DMS 273 treated with DMSO at 0.1 percent for 48 hours (cell line): Measurements from ENCODE around the gene DEAF1.

Source experiments
- DNase-seq: peaks from one replicate; lab custom pipeline; 2025; lab: John Stamatoyannopoulos, UW

DEAF1 gene

DNA sequence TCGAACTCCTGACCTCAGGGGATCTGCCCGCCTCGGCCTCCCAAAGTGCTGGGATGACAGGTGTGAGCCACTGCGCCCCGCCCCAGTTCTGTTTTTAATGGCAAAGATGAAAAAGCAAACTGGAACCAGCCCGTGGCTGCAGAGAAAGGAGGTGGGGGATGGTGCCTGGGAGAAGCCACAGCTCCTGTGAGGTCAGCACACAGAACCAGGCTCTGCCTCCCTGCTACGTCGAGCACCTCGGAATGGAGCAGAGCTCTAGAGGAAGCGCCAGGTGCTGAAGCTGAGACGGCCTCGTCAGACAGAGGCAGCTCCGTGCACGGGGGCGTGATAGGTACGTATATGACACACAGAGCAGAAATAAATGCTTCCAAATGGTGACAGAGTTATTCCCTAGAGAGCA lies 49.5 kb downstream of the DEAF1 start:
- no peak for DNase-seq

GRCh38 chr11:643849-644738 lies 50.9 kb downstream of the DEAF1 start:
- no peak for DNase-seq

DNA sequence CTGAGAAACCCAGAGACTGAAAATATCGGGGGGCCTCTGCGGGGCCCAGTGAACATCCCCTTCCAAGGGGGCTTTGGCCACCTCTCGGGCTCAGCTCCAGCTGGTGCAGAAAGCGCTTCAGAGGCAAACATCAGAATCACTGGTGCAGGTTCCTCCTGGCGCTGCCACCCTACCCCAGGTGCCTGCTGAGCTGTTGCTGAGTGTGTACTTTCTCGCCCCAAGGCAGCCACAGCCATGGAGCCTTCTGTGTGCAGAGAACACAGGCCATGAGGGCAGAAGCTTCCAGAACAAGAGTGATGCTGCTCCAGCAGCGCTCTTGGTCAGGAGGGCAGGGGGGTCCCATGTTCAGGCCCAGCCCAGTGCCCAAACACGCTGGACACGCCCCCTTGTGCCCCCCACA lies 51.7 kb downstream of the DEAF1 start:
- no peak for DNase-seq

DNA sequence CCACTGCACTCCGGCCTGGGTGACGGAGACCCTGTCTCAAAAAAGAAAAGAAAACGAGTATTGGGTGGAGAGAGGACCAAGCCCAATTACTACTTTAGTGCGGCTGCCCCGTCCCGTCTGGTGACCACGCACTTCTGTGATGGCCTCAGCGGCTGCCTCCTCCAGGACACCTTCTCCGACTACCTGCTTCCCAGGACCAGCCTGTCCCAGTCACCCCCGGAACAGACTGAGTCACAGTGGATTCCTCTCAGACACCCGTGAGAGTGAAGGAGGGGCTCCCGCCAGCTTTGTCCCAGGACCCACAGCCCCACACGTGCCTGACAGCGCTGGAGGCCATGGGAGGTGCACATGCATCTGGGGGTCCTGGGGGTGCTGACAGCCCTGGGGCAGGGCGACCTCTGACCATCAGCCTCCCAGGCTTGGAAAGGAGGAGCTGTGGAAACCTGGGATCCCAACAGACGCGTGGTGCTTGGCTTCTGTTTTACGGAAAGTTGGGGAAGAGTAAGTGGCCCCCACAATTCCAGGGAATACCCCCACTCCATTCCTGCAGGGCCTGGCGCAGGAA lies 53.1 kb downstream of the DEAF1 start:
- DNase-seq, result no peak

DNA sequence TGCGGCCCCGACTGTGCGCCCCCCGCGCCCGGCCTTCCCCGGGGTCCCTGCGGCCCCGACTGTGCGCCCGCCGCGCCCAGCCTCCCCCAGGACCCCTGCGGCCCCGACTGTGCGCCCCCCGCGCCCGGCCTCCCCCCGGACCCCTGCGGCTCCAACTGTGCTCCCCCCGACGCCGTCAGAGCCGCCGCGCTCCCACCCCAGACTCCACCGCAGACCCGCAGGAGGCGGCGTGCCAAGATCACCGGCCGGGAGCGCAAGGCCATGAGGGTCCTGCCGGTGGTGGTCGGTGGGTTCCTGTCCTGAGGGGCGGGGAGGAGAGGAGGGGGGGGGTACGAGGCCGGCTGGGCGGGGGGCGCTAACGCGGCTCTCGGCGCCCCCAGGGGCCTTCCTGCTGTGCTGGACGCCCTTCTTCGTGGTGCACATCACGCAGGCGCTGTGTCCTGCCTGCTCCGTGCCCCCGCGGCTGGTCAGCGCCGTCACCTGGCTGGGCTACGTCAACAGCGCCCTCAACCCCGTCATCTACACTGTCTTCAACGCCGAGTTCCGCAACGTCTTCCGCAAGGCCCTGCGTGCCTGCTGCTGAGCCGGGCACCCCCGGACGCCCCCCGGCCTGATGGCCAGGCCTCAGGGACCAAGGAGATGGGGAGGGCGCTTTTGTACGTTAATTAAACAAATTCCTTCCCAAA lies 54.9 kb downstream of the DEAF1 start:
- no peak for DNase-seq

DNA sequence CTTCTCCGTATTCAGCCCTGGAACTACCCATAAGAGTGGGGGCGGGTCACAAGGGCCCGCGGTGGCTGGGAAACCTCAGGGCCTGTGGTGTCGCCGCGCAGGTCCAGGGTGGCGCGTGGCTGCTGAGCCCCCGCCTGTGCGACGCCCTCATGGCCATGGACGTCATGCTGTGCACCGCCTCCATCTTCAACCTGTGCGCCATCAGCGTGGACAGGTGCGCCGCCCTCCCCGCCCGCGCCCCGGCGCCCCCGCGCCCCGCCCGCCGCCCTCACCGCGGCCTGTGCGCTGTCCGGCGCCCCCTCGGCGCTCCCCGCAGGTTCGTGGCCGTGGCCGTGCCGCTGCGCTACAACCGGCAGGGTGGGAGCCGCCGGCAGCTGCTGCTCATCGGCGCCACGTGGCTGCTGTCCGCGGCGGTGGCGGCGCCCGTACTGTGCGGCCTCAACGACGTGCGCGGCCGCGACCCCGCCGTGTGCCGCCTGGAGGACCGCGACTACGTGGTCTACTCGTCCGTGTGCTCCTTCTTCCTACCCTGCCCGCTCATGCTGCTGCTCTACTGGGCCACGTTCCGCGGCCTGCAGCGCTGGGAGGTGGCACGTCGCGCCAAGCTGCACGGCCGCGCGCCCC lies 55.6 kb downstream of the DEAF1 start:
- no peak for DNase-seq

- no peak for DNase-seq
These were observed 56.2 kb downstream of the DEAF1 start for GRCh38 chr11:638631-639331.

DNA sequence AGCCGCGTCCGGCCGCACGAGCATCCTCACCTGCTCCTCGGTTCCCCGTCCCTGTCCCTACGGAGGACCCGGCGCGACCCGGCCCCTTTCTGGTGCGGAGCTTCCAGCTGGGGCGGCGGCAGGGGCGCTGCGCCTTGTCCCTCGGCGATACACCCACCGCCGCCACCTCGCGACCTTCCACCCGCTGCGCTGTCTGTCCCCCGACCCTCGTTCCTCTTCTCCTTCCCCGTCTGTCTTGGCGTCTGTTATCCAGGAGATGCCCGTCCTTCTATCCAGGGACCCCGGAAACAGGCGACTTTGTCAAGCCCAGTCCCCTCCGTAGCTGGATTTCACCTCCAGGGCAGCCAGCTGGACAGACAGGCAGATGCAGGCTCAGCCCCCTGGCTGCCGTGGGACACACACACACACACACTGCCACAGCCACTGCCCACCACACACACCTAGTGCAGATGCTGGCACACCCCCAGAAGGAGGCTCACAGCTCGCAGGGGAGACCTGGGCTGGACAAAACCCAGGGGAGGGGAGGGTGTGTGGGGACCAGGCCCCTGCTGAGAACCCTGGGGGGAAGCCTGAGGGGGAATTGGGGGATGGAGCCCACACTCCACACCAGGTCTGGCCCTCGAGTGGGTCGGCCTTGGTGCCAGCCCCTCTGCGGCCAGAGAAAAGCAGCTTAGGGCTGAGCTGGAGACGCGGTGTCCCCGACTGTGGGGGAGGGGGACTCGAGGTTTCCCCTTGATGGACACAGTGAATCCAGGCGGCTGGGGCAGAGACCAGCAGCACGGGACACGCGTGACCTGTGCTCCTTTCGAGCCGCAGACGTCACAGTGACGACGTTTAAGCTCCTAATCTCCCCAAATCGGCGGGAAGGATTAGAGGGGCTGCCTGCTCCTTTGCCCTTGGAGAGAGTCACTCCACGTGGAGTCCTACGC lies 57.2 kb downstream of the DEAF1 start:
- DNase-seq, result no peak

DNA sequence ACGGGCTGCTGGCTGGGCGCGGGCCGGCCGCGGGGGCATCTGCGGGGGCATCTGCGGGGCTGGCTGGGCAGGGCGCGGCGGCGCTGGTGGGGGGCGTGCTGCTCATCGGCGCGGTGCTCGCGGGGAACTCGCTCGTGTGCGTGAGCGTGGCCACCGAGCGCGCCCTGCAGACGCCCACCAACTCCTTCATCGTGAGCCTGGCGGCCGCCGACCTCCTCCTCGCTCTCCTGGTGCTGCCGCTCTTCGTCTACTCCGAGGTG lies 57.8 kb downstream of the DEAF1 start:
- DNase-seq, result no peak

GRCh38 chr11:636511-637332 lies 58.3 kb downstream of the DEAF1 start, which contains the start of gene DRD4:
TSS of gene DRD4 (plus strand) at chr11:637269. CDS start at chr11:637305, 36 bp downstream.
- no peak for DNase-seq

GRCh38 chr11:635945-636510 lies 59.0 kb downstream of the DEAF1 start:
- DNase-seq, result no peak

DNA sequence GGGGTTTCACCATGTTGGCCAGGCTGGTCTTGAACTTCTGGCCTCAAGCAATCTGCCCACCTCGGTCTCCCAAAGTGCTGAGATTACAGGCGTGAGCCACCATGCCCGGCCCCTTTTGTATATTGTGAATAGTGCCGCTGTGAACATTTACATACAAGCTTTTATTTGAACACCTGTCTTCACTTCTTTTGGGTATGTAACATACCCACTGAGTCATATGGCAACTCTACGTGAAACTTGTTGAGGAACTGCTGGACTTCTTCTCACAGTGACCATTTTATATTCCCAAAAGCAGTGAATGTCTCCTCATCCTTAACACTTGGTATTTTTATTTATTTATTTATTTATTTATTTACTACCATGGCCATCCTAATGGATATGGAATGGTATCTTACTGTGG lies 64.2 kb downstream of the DEAF1 start:
- no peak for DNase-seq

DNA sequence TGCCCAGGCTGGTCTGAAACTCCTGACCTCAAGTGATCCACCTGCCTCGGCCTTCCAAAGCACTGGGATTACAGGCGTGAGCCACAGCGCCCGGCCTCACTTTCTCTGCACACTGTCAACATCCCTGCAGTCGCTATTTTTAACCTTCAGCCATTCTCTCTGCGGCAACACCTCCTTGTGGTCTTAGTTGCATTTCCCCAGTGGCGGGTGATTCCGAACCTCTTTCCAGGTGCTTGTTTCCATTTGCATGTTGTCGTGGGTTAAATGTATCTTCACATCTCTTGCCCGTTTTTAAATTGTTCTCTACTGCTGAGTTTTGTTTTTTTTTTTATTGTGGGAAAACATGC lies 65.8 kb downstream of the DEAF1 start:
- no peak for DNase-seq

GRCh38 chr11:628056-628455 lies 67.0 kb downstream of the DEAF1 start:
- DNase-seq, result no peak

GRCh38 chr11:627308-627576 lies 67.8 kb downstream of the DEAF1 start:
- DNase-seq, result no peak

DNA sequence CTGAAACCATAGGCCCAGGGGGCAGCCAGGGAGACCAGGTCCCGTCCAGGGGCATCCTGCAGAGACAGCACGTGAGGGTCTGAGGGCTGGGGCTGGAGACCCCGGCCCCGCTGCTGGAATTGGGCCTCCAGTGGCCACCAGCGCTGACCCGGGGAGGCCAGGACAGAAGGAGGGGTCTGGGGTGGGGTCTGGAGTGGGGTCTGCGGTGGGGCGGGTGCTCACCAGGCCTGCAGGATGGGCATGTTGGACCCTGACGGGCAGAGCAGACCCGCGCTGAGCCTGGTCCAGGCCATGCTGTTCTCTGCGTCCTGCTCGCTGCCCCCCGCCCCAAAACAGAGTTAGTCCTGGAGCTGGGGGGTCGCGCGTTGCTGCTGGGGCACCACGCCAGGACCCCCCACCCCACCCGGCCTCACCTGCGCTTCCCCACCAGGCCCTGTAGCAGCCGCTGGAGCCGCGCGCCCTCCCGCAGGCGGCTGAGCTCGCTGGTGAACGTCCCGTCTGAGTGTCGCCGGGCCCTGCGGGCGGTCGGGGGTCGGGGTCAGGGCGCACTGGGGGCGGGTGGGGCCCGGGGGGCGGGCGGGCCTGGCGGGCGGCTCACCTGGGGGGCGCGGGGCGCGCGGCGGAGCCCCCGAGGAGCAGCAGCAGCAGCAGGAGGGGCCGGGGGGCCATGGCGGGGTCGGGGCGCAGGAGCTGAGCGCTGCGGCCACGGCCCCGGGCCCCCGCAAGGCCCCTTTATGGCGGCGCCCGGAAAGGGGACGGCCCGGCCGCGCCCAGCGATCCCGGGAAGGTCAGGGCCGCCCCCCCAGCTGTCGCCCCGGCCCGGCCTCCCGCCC lies 68.3 kb downstream of the DEAF1 start, which contains the start of gene SCT:
Gene SCT (minus strand): TSS at position 707 of the 833 bp plus-strand sequence. CDS start 38 bp downstream, at position 669.
- no peak for DNase-seq

GRCh38 chr11:625636-626268 lies 69.3 kb downstream of the DEAF1 start:
- no peak for DNase-seq

DNA sequence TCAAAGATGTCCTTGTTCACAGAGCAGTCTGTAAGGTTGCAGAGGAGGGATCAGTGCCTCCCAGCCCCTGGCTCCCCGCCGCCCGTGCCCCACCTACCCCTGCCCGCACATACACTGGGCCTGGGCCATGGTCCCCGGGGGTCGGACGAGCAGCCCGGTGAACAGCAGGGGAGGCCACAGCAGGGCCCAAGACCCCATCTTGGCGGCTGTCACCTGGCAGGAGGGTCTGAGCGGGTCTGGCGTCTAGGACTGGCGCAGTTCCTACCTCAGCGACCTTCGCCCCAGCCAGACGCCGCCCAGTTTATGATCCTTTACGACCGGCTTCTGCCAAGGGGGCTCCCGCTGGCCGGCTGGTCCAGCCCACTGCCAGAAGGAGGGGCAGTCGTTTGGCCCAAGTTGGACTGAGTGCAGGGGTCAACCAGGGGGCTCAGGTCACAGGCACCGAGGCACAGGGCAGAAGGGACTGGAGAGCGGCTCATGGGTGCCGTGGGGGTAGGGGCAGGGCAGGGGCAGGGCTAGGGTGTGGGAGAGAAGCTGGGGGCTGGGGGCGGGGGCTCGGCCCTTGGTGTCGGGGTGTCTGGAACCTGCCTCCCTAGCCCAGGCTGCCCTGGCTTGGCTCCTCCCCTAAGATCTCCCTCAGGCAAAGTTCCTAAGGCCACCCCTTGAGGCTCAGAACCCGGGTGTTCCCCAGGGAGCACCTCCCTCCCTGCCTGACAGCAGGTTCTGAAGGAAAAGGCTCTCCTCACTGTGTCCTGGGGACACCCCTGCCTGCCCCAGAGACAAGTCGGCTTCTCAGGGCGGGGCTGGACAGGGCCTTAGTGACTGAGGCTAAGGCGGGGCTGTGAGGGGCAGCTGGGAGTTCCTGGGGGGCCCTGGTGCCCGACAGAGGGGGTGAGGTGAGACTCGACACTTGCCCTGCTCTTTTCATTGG lies 70.1 kb downstream of the DEAF1 start, which contains the start of gene CDHR5:
Gene CDHR5 (minus strand): TSS at position 251 of the 931 bp plus-strand sequence. CDS start 53 bp downstream, at position 198.
- DNase-seq, result no peak
